HS-27A (cell line): ENCODE measurements around the gene CHD9.
"Not testable (repeated sequence)": the region's sequence is repeated elsewhere in the genome, so short reads cannot be mapped to it uniquely, and the experiment has no call there.

Source experiments
- DNase-seq: peaks from one replicate; pipeline ENCODE4 v3.0.0-alpha.2; 2012; ENCODE audit warnings: low read depth, missing footprints

CHD9 gene, protein sequence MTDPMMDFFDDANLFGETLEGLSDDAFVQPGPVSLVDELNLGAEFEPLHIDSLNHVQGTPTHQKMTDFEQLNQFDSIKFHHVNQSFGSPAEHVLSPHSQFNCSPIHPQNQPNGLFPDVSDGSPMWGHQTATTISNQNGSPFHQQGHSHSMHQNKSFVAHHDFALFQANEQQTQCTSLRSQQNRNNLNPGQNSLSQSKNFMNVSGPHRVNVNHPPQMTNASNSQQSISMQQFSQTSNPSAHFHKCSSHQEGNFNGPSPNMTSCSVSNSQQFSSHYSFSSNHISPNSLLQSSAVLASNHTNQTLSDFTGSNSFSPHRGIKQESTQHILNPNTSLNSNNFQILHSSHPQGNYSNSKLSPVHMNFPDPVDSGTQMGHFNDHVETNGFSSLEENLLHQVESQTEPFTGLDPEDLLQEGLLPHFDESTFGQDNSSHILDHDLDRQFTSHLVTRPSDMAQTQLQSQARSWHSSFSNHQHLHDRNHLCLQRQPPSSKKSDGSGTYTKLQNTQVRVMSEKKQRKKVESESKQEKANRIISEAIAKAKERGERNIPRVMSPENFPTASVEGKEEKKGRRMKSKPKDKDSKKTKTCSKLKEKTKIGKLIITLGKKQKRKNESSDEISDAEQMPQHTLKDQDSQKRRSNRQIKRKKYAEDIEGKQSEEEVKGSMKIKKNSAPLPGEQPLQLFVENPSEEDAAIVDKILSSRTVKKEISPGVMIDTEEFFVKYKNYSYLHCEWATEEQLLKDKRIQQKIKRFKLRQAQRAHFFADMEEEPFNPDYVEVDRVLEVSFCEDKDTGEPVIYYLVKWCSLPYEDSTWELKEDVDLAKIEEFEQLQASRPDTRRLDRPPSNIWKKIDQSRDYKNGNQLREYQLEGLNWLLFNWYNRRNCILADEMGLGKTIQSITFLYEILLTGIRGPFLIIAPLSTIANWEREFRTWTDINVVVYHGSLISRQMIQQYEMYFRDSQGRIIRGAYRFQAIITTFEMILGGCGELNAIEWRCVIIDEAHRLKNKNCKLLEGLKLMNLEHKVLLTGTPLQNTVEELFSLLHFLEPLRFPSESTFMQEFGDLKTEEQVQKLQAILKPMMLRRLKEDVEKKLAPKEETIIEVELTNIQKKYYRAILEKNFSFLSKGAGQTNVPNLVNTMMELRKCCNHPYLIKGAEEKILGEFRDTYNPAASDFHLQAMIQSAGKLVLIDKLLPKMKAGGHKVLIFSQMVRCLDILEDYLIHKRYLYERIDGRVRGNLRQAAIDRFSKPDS (N-terminal part only)

DNA sequence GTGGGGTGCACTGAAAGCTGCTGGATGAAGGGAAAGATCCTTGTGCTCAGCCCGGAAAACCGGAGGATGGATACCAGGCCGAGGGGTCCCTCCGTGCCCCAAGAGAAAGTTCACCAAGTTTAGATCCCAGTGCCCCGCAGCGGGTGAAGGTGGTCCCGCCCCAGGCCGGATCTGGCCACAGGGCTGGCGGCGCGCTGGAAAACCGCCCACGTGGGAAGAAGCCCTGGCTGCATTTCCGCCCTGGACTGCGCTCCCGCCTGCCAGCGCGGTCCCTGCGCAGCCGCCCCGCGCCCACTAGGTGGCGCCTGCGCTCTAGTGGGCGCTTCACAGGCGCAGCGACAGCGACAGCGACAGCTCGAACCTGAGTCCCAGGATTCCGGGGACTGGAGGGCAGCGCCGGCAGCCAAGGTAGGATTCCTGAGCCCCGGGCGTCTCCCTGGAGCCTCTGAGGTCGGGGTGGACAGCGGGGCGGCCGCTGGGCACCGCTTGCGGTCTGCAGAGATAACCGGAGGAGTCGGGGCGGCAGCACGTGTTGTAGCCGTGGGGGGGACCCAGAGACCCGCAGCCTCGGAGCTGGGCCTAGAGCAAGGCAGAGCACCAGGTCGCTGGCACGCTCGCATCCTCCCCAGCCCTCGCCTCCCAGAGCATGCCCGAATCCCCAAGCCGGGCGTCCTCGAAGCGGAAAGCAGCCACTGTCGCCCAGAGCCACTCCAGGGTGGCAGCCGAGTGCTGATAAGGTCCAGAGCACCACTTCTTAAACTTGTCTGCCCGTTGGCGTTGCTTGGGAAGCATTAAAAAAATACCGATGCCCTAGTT lies at the start of gene CHD9:
Gene CHD9, plus strand, starts transcription at position 322 of the 816 bp plus-strand sequence. CDS start 101,099 bp downstream, outside the sequence.
- peak; percentile 66 for DNase-seq

DNA sequence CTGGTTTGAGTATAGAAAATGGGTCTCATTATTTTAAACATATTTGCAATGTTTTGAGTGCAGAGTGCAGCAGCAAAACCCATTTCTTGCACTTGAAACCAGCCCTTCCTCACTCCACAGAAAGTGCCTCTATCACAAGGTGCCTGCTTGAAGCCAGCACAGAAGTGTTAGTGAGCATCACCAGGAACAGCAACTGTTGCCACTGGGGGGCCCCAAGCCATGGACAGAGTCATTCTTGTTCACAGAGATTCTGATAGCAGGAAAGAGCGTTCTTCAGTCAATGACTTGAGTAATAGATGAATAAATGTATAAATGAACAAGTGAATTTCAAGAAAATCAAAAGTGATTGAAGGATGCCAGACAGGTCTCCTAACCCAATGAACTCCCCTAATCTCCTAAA lies 47.7 kb upstream of the CHD9 start:
- no peak for DNase-seq

DNA sequence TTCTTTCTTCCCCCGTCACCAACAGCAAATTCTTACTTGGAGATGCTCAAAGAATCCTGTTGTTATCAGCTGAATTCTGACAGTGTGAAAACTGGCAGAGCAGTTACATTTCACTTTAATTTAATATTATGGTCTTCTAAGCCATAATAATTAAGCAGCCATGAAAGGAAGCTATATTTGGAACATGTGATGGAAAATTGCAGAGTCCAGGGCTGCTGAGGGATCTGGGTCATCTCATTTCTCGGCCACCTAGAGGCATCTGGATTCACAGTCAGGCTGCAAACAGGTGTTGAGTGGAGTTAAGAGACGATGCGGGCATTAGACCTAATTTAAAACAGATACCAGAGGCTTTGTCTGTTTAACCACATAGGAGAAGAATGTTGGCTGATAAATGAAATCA lies 40.5 kb upstream of the CHD9 start:
- DNase-seq, result no peak

DNA sequence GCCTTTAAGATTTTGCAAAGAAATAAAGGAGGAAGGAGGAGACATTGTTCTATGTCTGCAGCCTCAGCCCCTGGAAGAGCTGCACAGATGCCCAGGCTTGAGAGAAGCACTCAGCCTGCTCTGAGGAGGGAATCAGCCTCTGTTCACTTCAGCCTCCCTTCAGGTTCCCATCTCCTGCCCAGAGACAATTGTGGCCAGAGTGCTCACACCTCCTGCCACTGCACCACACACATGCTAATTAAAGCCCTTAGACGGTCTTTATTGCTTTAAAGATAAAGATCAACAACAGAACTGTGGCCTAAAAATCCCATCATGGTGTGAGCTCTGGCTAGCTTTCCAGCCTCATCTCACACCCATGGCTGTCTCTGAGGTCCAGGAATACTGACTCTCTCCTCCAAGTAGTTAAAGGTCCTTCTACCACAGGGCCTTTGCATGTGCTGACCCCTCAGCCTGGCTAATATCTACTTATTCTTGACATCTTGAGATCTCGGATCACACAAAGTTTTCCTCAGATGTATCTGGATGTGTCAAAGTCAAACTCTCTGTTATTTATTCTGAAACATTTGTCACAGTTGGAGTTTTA lies 35.9 kb upstream of the CHD9 start:
- no peak for DNase-seq

DNA sequence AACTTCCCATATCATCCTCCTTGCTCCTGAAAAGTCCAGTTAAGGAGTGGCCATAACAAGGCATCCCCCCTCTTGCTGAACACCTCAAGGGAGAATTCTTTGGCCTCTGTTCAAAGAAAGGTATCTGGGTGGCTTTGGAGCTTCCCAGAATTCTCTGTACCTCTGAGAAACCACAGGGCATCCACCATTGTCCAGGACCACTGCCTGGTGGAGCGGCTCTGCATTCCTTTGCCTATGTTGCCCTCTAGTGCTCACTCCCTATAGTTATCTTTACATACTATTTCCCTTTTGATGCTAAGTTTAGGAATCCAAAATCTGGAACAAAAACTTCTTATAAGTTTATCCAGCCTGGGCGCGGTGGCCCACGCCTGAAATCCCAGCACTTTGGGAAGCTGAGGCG lies 32.4 kb upstream of the CHD9 start:
- DNase-seq, result peak; percentile 42

DNA sequence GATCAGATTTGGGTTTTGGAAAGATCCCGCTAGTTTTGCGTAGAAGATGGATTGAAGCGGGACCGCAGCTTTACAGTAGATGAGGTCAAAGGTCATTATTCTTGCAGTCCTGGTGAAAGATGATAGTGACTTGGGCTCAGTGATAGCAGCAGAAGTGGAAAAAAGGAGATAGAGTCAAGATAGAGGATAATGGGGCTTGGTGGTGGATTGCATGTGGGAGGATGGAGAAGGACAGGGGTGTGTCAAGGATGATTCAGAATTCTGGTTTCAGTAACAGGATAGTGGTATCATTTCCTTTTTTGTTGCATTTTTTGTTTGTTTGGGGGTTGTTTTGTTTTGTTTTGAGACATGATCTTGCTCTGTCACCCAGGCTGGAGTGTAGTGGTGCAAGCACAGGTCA lies 30.7 kb upstream of the CHD9 start:
- DNase-seq, result no peak

DNA sequence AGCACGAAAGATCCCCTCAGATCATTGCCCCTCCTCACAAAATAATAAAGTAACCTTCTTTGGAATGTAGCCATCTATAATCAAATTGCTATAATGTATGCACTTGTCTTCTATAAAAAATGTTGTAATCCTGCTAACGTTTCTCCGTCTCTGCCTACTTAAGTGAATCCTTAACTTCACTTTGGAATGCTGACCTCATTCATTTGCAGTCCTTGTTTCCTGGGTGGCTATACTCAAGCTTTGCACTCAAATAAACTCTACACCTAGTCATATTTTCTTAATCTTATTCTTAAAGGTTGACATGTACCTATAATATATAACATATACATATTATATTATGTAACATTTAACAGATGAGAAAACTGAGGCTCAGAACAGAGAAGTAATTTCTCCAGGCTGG lies 24.8 kb upstream of the CHD9 start:
- DNase-seq, result no peak

DNA sequence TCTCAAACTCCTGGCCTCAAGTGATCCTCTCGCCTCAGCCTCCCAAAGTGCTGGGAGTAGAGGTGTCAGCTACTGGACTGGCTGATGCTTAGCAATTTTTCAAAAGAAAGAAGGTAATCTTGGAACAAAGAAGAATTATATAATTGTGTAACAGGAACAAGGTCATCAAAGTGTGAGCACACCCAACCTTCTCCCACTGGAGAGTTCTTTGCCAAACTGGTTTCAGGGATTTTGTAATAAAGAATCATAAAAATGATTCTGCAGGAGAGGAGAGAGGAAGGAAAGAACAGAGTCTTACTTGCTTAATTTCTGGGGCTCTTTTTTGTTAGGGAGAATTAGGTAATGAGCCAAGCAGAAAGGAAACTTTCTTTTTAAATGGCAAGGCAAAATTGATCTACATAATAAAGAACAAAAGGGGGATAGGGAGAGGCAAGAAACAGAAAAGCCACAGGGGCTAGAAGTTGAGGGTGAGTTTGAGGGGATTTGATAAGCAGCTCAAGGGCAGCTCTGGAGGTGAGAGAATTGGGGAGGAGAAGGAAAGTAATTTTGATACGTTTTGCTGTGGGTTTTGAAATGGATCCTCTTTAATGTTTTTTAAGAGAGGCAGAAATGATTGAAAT lies 23.4 kb upstream of the CHD9 start:
- no peak for DNase-seq

DNA sequence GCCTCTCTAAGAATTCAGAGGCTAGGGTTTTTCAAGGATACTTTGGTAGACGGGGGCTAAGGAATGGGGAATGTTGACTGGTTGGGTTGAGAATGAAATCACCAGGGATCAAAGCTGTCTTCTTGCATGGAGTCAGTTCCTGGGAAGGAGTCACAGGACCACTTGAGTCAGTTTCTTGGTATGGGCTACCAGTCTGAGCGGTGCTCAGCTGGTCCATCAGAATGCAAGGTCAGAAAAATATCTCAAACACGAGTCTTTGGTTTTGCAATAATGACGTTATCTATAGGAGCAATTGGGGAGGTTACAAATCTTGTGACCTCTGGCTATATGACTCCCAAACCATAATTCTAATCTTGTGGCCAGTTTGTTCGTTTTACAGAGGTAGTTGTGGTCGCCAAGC lies 20.5 kb upstream of the CHD9 start:
- no peak for DNase-seq

DNA sequence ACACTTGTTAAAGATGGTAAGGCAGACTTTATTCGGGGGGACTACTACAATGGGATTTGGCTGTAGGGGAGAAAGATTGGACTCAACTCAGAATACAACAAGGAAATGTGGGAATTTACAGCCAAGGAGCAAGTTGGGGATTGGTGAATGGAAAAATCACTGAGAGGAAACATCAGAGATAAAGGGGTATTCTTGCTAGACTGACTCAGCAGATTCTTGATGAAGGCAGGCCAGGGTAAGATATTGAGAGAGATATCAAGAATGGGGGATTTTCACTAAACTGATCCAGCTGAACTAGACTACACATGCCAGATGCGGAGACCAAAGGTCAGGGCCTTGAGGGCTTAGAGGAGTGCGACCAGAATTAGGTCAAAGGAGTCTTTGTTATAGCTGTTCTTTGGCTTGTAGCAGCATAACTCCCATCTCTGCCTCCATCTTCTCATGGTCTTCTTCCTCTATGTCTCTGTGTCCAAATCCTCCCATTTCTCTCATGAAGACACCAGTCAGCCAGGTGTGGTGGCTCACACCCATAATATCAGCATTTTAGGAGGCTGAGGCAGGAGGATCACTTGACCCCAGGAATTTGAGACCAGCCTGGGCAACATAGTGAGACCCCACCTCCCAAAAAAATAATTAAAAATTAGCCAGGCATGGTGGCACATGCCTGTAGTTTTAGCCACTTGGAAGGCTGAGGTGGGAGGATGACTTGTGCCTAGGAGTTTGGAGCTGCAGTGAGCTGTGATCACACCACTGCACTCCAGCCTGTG lies 19.4 kb upstream of the CHD9 start:
- no peak for DNase-seq

DNA sequence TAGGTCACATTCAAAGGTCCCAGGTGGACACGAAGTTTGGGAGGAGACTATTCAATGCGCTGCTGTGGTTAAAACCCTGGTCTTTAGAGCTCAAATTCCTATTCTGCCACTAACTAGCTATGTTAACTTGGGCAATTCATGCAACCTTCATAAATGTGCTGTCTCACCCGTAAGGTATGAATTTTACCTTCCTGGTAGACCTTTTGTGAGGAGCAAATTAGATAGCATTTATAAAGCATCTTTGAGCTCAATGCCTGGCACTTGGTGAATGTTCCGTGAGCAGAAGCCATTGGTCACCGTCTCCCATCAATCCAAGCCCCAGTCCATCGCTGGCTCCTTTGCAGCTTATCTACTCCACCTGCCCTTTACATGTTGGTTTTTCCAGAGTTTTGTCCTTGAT lies 18.7 kb upstream of the CHD9 start:
- no peak for DNase-seq

DNA sequence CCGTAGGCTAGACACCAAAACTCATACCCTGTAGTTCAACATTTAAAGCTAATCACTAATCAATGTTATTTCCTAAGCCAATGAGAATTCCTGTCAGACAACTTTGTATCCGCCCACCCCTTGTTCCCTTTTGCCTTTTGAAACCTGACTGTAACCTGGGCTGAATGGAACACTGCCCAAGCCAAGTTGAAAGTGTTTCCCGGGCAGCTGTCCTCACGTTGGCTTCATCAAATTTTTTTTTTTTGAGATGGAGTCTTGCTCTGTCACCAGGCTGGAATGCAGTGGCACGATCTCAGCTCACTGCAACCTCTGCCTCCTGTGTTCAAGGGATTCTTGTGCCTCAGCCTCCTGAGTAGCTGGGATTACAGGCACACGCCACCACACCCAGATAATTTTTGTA lies 18.1 kb upstream of the CHD9 start:
- DNase-seq, result not testable (repeated sequence)

DNA sequence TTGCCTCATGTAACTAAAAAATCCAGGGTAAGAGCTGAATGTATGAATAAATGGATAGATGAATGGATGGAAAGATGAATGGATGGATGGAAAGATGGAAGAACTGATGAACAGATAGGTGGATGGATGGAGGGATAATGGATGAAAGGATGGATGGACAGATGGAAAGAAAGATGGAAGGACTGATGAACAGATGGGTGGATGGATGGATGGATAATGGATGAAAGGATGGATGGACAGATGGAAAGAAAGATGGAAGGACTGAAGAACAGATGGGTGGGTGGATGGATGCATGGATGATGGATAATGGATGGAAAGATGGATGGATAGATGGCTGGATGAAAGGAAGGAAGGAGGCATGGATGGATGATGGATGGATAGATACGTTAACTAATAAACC lies 14.0 kb upstream of the CHD9 start:
- no peak for DNase-seq

DNA sequence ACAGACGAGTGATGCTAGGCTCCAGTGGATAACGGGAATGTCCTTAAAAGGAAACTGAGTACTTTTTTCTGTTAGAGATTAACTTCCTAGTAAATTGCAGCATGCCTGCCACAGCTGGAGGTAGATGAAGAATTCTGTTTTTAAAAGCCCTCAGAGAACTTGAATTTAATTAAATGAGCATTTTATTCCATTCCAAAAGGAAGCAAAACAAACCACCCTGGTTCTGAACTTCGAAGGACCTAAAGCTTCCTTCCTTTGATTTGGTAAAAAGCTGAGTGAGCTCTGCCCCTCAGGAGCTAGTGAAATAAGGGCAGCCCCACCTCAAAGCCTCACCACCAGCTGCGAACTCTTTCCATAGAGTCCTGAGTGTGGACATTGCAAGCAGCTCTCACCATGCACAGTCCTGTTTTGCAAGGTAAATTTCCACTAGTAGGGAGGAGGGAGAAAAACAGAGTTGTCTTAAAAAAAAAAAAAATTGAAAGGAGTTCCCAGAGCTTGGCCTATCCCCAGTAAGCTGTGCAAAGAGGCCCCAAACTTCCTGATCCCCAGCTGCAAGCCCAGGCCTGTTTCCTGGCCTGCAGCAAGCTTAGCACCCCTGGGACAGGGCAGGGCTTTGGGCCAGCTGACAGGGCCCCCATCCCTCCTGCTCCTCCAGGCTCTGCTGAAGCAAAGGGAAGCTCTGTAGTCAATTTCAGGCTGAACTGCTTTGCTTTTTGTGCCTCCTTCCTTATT lies 13.3 kb upstream of the CHD9 start:
- no peak for DNase-seq

DNA sequence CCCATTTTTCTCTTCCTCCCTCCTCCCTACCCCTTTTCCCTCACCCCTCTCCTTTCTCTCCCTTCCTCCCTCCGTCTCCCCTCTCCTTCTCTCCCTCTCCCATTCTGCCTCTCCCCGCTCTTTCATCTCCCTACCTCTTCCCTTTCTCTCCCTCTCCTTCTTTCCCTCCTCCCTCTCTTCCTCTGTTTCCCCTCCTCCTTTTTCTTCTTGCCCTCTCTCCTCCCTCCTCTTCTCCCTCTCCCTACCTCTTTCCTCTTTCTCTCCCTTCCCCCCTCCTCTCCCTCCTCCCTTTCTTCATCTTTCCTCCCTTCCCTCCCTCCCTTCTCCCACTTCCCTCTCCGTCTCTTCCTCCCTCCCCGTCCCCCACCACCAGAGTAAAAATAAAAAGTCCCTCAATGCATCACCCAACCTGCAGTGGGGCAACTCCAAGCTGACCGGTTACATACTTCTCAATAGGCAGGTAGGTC lies 12.5 kb upstream of the CHD9 start:
- DNase-seq, result no peak

DNA sequence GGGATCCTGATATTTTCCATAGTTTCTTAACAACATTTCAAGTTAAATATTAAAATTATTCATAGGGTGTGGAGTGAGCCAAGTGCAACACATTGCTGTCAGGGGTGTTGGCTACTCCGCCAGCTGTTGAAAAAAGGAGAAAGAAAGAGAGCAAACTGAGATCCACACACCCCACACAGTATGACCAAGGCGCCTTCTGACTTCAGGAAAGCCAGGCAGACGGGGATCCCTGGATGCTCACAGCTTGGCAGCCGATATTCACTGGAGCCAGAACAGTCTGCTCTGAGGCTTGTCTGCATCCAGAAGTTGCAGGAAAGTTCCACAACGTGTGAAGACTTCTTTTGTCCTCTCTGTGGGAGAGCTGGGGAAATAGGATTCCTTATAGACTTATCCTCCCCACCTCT lies 11.4 kb upstream of the CHD9 start:
- DNase-seq, result no peak

DNA sequence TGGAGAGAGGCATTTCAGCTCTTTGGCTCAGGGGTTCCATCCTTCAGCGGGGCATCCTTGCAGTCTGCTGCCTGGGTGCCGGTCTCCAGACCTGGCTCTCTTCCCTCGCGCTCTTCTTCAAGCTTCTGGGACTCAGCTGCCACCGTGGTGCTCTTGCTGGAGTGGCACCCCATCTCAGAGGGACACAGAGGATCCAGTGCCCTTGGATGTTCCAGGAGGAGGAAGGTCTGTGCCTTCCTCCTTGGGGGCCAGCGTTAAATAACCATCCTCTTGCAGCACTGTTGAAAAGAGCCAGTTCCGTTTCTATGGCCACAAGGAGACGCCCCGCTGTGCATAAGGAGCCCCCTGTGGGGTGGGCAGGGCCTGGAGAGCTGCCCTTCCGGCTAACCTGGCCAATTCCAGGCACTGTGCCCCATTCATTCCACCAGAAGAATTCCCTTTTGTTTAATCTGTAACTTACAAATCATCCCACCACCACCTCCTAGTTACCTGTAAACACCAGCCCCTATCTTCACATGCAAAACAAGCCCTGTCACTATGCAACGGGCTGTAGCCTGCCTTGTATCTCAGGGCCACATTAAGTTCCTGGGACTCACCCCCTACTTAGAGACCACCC lies 10.7 kb upstream of the CHD9 start:
- DNase-seq, result no peak

DNA sequence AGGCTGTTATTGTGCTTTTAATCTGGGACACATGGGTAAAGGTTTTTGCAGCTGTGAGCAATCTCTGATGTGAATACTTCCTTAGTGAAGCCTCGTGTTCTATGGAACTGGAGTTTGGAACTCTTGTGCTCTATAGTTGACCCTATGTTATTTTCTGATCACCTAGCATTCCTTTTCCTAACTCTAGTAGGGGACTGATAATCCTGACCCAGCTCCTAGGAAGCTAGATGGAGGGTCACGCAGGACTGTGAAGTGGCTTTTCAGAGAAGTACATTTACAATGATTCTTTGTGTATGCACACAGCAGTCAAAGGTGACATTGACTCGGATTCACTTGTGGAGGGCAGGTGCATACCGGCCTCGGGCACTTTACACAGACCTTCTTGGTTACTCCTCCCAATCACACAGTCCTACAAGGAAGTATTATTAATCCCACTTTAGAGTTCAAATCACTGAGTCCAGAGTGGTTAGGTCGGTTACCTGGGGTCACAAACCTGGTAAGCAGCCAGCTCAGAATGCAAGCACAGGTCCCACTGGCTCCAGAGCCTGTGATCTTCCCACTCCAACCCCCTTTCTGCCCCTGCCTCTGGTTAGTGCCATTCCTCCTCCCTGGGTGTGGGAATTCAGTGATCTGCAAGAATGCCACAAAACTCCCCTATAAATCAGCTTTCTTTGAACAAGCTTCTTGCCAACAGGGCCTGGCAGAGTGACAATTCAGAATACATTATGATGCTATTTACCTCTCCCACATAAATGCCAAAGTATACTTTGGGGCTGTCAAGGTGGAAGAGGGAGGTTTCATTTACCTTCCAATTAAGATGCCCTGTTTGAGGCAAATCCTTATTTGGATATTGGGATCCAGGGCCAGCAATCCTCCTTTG lies 9.2 kb upstream of the CHD9 start:
- DNase-seq, result no peak
